GM12865 (cell line): ENCODE results near the gene ACTA1.
"Not testable (repeated sequence)": the region's sequence is repeated elsewhere in the genome, so short reads cannot be mapped to it uniquely, and the experiment has no call there.

Source experiments
- DNase-seq: peaks from one replicate; pipeline ENCODE4 v3.0.0; 2010; ENCODE audit warnings: low read depth
- H3K4me3 ChIP-seq: 2 replicates; pipeline ENCODE4 v1.5.1; 2011; ENCODE audit warnings: mild to moderate bottlenecking, low read depth, low read length, control low read depth
- CTCF ChIP-seq: IDR thresholded peaks from 2 replicates; pipeline ENCODE4 v1.5.1; 2011; ENCODE audit warnings: low read length, control low read depth, low read depth, inconsistent platforms; ENCODE audit not compliant: insufficient read depth; ENCODE audit errors: missing control alignments

ACTA1 gene

GRCh38 chr1:229427572-229427971 is 6.3 kb downstream of the ACTA1 start:
- no peak overlapping the region for H3K4me3 ChIP-seq
- no peak for DNase-seq
- TF ChIP-seq CTCF = no peak

- TF ChIP-seq CTCF = no peak
- H3K4me3 ChIP-seq = no peak overlapping the region
- no peak for DNase-seq
These were observed 8.2 kb downstream of the ACTA1 start for GRCh38 chr1:229425564-229426159.

- DNase-seq = peak; percentile 25
- TF ChIP-seq CTCF = no peak
- H3K4me3 ChIP-seq = no peak overlapping the region
These were observed 13.1 kb downstream of the ACTA1 start for GRCh38 chr1:229420765-229421164.

- H3K4me3 ChIP-seq = no peak overlapping the region
- no peak for TF ChIP-seq CTCF
- DNase-seq = no peak
These were observed 13.7 kb downstream of the ACTA1 start for GRCh38 chr1:229420224-229420623.

GRCh38 chr1:229418586-229418985 is 15.3 kb downstream of the ACTA1 start:
- not testable (repeated sequence) for DNase-seq, H3K4me3 ChIP-seq

- not testable (repeated sequence) for H3K4me3 ChIP-seq, DNase-seq
These were observed 21.1 kb downstream of the ACTA1 start for GRCh38 chr1:229412810-229413209.

- no peak for TF ChIP-seq CTCF
- no peak overlapping the region for H3K4me3 ChIP-seq
- no peak for DNase-seq
These were observed 21.8 kb downstream of the ACTA1 start for GRCh38 chr1:229412056-229412455.

- DNase-seq = no peak
- no peak for TF ChIP-seq CTCF
- H3K4me3 ChIP-seq = no peak overlapping the region
These were observed 22.3 kb downstream of the ACTA1 start for GRCh38 chr1:229411434-229412055.
